ENCODE data around the gene A3GALT2. TPM values are rescaled to one million over a fixed set of nuclear protein-coding genes. Genes with fewer than 3 reads are reported as not detected.
A peak's percentile ranks its signal among the peaks of the same experiment; 100 is the strongest.

Gene A3GALT2
- total RNA-seq, 1 experiment from 2014 or later, result not detected

- Histone ChIP-seq H2AFZ (ENCODE audit: low read length) (no peak overlapping the region), H3K9ac (ENCODE audit: extremely low read depth, insufficient read length, low read length) (no peak overlapping the region), H4K91ac (ENCODE audit: insufficient read length, low read depth, low read length) (no peak overlapping the region), H2BK20ac (ENCODE audit: low read depth, low read length, poor library complexity, severe bottlenecking) (no peak overlapping the region), H3T11ph (ENCODE audit: low read length) (no peak overlapping the region), H2BK5ac (ENCODE audit: insufficient read length, low read length) (no peak overlapping the region), H3K56ac (ENCODE audit: insufficient read length, low read depth, low read length) (no peak overlapping the region), H3K4ac (ENCODE audit: low read depth, low read length) (no peak overlapping the region), H3K4me1 (ENCODE audit: insufficient read depth, low read length) (peaks cover 4% of the 10 kb centered on the region; the same call in 1 of the 2 replicates), H3K79me2 (ENCODE audit: insufficient read depth, low read length) (no peaks in the 10 kb centered on the region; the same call in 1 of the 2 replicates), H3K18ac (ENCODE audit: insufficient read length, low read depth, low read length) (no peak overlapping the region), H4K20me1 (ENCODE audit: control insufficient read depth, insufficient read depth, insufficient read length) (no peaks in the 10 kb centered on the region), H3K79me1 (ENCODE audit: insufficient read depth, low read depth, low read length, poor library complexity, severe bottlenecking) (no peaks in the 10 kb centered on the region), H3K14ac (ENCODE audit: insufficient read depth, low read length) (no peak overlapping the region), H2BK120ac (ENCODE audit: low read depth, low read length, poor library complexity, severe bottlenecking) (no peak overlapping the region), H4K5ac (ENCODE audit: insufficient read length, low read depth, low read length) (no peak overlapping the region), H3K4me2 (ENCODE audit: insufficient read depth, insufficient read length, low read length) (no peak overlapping the region), H2AK5ac (ENCODE audit: insufficient read length, low read length) (no peak overlapping the region), H2BK15ac (ENCODE audit: low read depth, low read length) (no peak overlapping the region), H4K8ac (replicated peaks; ENCODE audit: insufficient read length, low read depth, low read length) (no peak overlapping the region), H3K23me2 (ENCODE audit: insufficient read length, low read depth, low read length, poor library complexity, severe bottlenecking) (no peaks in the 10 kb centered on the region), H3K23ac (ENCODE audit: insufficient read length, low read depth, low read length) (no peak overlapping the region), H3K9me3 (ENCODE audit: control insufficient read depth, low read depth, low read length) (no peaks in the 10 kb centered on the region), H3K27me3 (ENCODE audit: insufficient read depth, low read length) (no peaks in the 10 kb centered on the region), H3K27ac (ENCODE audit: insufficient read length, low read depth, low read length) (no peak overlapping the region), H2BK12ac (ENCODE audit: insufficient read length, low read depth, low read length) (no peak overlapping the region)
- Mint-ChIP-seq H3K4me3 (no peak overlapping the region), H3K36me3 (ENCODE audit: insufficient read depth in 1 of 3, low read depth in 3 of 3) (peaks cover 3 to 18% (median 3%) of the 10 kb centered on the region in 3 experiments), H3K27me3 (ENCODE audit: low read depth) (no peaks in the 10 kb centered on the region), H3K9me3 (no peaks in the 10 kb centered on the region), H3K27ac (peak overlapping the region in 2 of 3 experiments; percentile 32 to 81; a peak in 2 of 7 replicates), H3K4me1 (peaks cover 27 to 32% of the 10 kb centered on the region in 2 experiments)
- no peak for TF ChIP-seq CTCF (conservative IDR thresholded peaks at IDR 0.05)
- DNase-seq, result no peak
- no CpG with 5 or more reads among the region's 5 CpGs for WGBS (ENCODE audit: extremely low coverage, insufficient read length, low lambda C conversion rate)
Measured at GRCh38 chr1:33269621-33270020, 51.3 kb downstream of the A3GALT2 start.

Measured in H9 (cell line).